K562 (cell line): Measurements from ENCODE around the gene KRT25.

Experiments used
- BRCA1 ChIP-seq, 2 experiments: fragments of 450-650 bp in 1 of 2; sonication (generic) in 1 of 2; formaldehyde crosslinking in 1 of 2; IDR thresholded peaks; 2 replicates each; pipeline versions ENCODE4 v1.5.0 to v1.6.1; 2017 to 2020; ENCODE audit warnings: mild to moderate bottlenecking in 1 of 2, missing genetic modification reagents in 1 of 2
- CREB1 ChIP-seq, 2 experiments: sonication (generic) in 1 of 2; formaldehyde crosslinking in 1 of 2; IDR thresholded peaks; 2 replicates each; pipeline versions ENCODE4 v1.6.1 to v1.8.0; 2012 to 2022; ENCODE audit warnings: inconsistent platforms in 1 of 2, mild to moderate bottlenecking in 1 of 2, missing genetic modification reagents in 1 of 2, moderate library complexity in 1 of 2
- CTCF ChIP-seq, 3 experiments: IDR thresholded peaks in 2 of 3; conservative IDR thresholded peaks in 1 of 3; 2 replicates each; pipeline ENCODE4 v1.5.1; 2011 to 2012; ENCODE audit warnings: low read length in 3 of 3, mild to moderate bottlenecking in 3 of 3, control low read depth in 2 of 3, improper control_type of control experiment in 1 of 3, inconsistent platforms in 1 of 3, low read depth in 1 of 3, mixed read lengths in 1 of 3, moderate library complexity in 1 of 3; ENCODE audit not compliant: insufficient read depth in 2 of 3
- ERF ChIP-seq: fragments of 450-650 bp; formaldehyde crosslinking; IDR thresholded peaks from 2 replicates; pipeline ENCODE4 v1.4.0; 2020; ENCODE audit warnings: mild to moderate bottlenecking, mixed read lengths
- FOS ChIP-seq: IDR thresholded peaks from 3 replicates; pipeline ENCODE4 v1.6.1; 2011; ENCODE audit not compliant: insufficient read length; ENCODE audit errors: extremely low read depth
- GABPA ChIP-seq: fragments of 200-800 bp; sonication (Bioruptor generic); conservative IDR thresholded peaks from 2 replicates; pipeline ENCODE4 v1.6.1; 2016; ENCODE audit warnings: low read depth, missing genetic modification characterization, missing compliant biosample characterization
- IRF2 ChIP-seq: sonication (generic); formaldehyde crosslinking; IDR thresholded peaks from 2 replicates; pipeline ENCODE4 v1.8.1; 2022; ENCODE audit warnings: mild to moderate bottlenecking, missing genetic modification reagents
- POLR2AphosphoS2 ChIP-seq: IDR thresholded peaks from 2 replicates; pipeline ENCODE4 v1.6.1; 2012; ENCODE audit warnings: low read length, improper control_type of control experiment
- SIN3A ChIP-seq, 2 experiments: fragments of 150-350 bp in 1 of 2; IDR thresholded peaks; 2 replicates each; pipeline ENCODE4 v1.6.1; 2011 to 2016; ENCODE audit warnings: borderline replicate concordance in 2 of 2, low read depth in 2 of 2, low read length in 2 of 2, mild to moderate bottlenecking in 2 of 2, moderate library complexity in 2 of 2; ENCODE audit not compliant: control insufficient read depth in 1 of 2
- SRF ChIP-seq, 2 experiments: fragments of 250-450, 450-650 bp in 1 of 2; sonication (Bioruptor Pico) in 1 of 2; sonication (generic) in 1 of 2; formaldehyde crosslinking; IDR thresholded peaks; 2 replicates each; pipeline versions ENCODE4 v1.5.0 to v1.5.1; 2020 to 2022; ENCODE audit warnings: mild to moderate bottlenecking in 1 of 2, missing genetic modification reagents in 1 of 2
- TAF1 ChIP-seq: IDR thresholded peaks from 2 replicates; pipeline ENCODE4 v1.6.1; 2011; ENCODE audit warnings: mild to moderate bottlenecking, low read length, moderate library complexity; ENCODE audit not compliant: insufficient read depth, control insufficient read depth, severe bottlenecking; ENCODE audit errors: extremely low read depth
- TRIM24 ChIP-seq, 2 experiments: fragments of 450-650 bp; IDR thresholded peaks; 2 replicates each; pipeline ENCODE4 v1.6.1; 2016
- YBX1 ChIP-seq: fragments of 450-650 bp; IDR thresholded peaks from 2 replicates; pipeline ENCODE4 v1.7.1; 2016; ENCODE audit warnings: mild to moderate bottlenecking

GRCh38 chr17:40705584-40705983, 49.5 kb downstream of the KRT25 start:
- TF ChIP-seq BRCA1 (IDR thresholded peaks at IDR 0.05) (no peak), BRCA1 (CRISPR knock-in tag; IDR thresholded peaks at IDR 0.05) (no peak), CTCF (IDR thresholded peaks at IDR 0.05 in 2 of 3, conservative IDR thresholded peaks at IDR 0.05 in 1 of 3; ENCODE audit: insufficient read depth in 2 of 3, low read depth in 1 of 3, low read length in 3 of 3) (no peak), GABPA (tag) (no peak), POLR2AphosphoS2 (no peak), IRF2 (CRISPR knock-in tag) (no peak), TAF1 (no peak), SRF (CRISPR knock-in tag; IDR thresholded peaks at IDR 0.05) (no peak), YBX1 (no peak), FOS (no peak), TRIM24 (IDR thresholded peaks at IDR 0.05) (no peak), CREB1 (IDR thresholded peaks at IDR 0.05) (no peak), CREB1 (CRISPR knock-in tag; IDR thresholded peaks at IDR 0.05) (no peak), SIN3A (IDR thresholded peaks at IDR 0.05; ENCODE audit: borderline replicate concordance in 2 of 2, control insufficient read depth in 1 of 2, low read depth in 2 of 2, low read length in 2 of 2) (no peak), ERF (CRISPR knock-in tag) (no peak)
